ENCODE results near the gene ITGA11.

The ITGA11 gene

GRCh38 chr15:68307131-68307928 is 124.6 kb downstream of the ITGA11 start:
- FAIRE-seq = no peak

- FAIRE-seq = no peak
Measured at GRCh38 chr15:68305420-68305871, 126.5 kb downstream of the ITGA11 start.

GRCh38 chr15:68304589-68305337 is 127.2 kb downstream of the ITGA11 start:
- no peak for FAIRE-seq

- FAIRE-seq = no peak
Measured at GRCh38 chr15:68303560-68304436, 128.2 kb downstream of the ITGA11 start.

- no peak for FAIRE-seq
Measured at GRCh38 chr15:68303134-68303533, 128.8 kb downstream of the ITGA11 start.

GRCh38 chr15:68302729-68303128 is 129.2 kb downstream of the ITGA11 start:
- FAIRE-seq = no peak

GRCh38 chr15:68301301-68301700 is 130.7 kb downstream of the ITGA11 start:
- no peak for FAIRE-seq

GRCh38 chr15:68300115-68300940 is 131.6 kb downstream of the ITGA11 start:
- no peak for FAIRE-seq

- FAIRE-seq = no peak
Measured at GRCh38 chr15:68299436-68299835, 132.5 kb downstream of the ITGA11 start.

GRCh38 chr15:68298882-68299381 is 133.0 kb downstream of the ITGA11 start:
- FAIRE-seq = no peak

- no peak for FAIRE-seq
Measured at GRCh38 chr15:68298336-68298735, 133.6 kb downstream of the ITGA11 start.

- no peak for FAIRE-seq
Measured at GRCh38 chr15:68295014-68295805, 136.8 kb downstream of the ITGA11 start.

- FAIRE-seq = no peak
Measured at GRCh38 chr15:68292967-68293366, 139.0 kb downstream of the ITGA11 start.

- FAIRE-seq = peak; percentile 21
Measured at GRCh38 chr15:68292157-68292781, 139.7 kb downstream of the ITGA11 start.

- FAIRE-seq = no peak
Measured at GRCh38 chr15:68290715-68291114, 141.2 kb downstream of the ITGA11 start.

- no peak for FAIRE-seq
Measured at GRCh38 chr15:68289621-68290352, 142.2 kb downstream of the ITGA11 start.

GRCh38 chr15:68289057-68289456 is 142.9 kb downstream of the ITGA11 start:
- no peak for FAIRE-seq

GRCh38 chr15:68286256-68286655 is 145.7 kb downstream of the ITGA11 start:
- no peak for FAIRE-seq

GRCh38 chr15:68285259-68285980 is 146.5 kb downstream of the ITGA11 start:
- no peak for FAIRE-seq
